ENCODE data around the gene RBM48. TPM values are rescaled to one million over a fixed set of nuclear protein-coding genes. Genes with fewer than 3 reads are reported as not detected.

Gene RBM48
- total RNA-seq, 1 experiment from 2014 or later, result 8.2 TPM

GRCh38 chr7:92557808-92558362, 29.3 kb downstream of the RBM48 start:
- no peak for TF ChIP-seq CTCF (IDR thresholded peaks at IDR 0.05; ENCODE audit: unreplicated experiment)
- CTCF ChIA-PET, result no interaction called here
- Mint-ChIP-seq H3K4me3 (ENCODE audit: low read depth, unreplicated experiment) (no peak overlapping the region), H3K9me3 (ENCODE audit: low read depth, unreplicated experiment) (no peaks in the 10 kb centered on the region), H3K27me3 (ENCODE audit: unreplicated experiment) (no peaks in the 10 kb centered on the region), H3K4me1 (ENCODE audit: low read depth, unreplicated experiment) (no peaks in the 10 kb centered on the region), H3K36me3 (ENCODE audit: insufficient read depth, unreplicated experiment) (peaks cover 22% of the 10 kb centered on the region), H3K27ac (ENCODE audit: unreplicated experiment) (no peak overlapping the region)
- intact Hi-C loops (cut with micrococcal nuclease; ENCODE audit: unreplicated experiment), result no loop called here
- DNase-seq, result no peak
- BruUV-seq (replicated peaks), result no TSS peak

GRCh38 chr7:92560602-92561001, 32.0 kb downstream of the RBM48 start:
- no peak for TF ChIP-seq CTCF (IDR thresholded peaks at IDR 0.05; ENCODE audit: unreplicated experiment)
- intact Hi-C loops (cut with micrococcal nuclease; ENCODE audit: unreplicated experiment), result no loop called here

GRCh38 chr7:92563345-92563744, 34.8 kb downstream of the RBM48 start:
- no TSS peak for BruUV-seq (replicated peaks)
- TF ChIP-seq CTCF (IDR thresholded peaks at IDR 0.05; ENCODE audit: unreplicated experiment), result no peak
- H3K4me3 Mint-ChIP-seq (ENCODE audit: low read depth, unreplicated experiment), result no peak overlapping the region
- no peaks in the 10 kb centered on the region for H3K9me3 Mint-ChIP-seq (ENCODE audit: low read depth, unreplicated experiment)
- DNase-seq, result no peak
- CTCF ChIA-PET, result no interaction called here
- no peaks in the 10 kb centered on the region for H3K4me1 Mint-ChIP-seq (ENCODE audit: low read depth, unreplicated experiment)
- H3K27me3 Mint-ChIP-seq (ENCODE audit: unreplicated experiment), result no peaks in the 10 kb centered on the region
- intact Hi-C loops (cut with micrococcal nuclease; ENCODE audit: unreplicated experiment), result no loop called here
- peaks cover 42% of the 10 kb centered on the region for H3K36me3 Mint-ChIP-seq (ENCODE audit: insufficient read depth, unreplicated experiment)
- H3K27ac Mint-ChIP-seq (ENCODE audit: unreplicated experiment), result peak overlapping the region; percentile 3

More at GRCh38 chr7:92560602-92561001, 32.0 kb downstream of the RBM48 start:
- no peak overlapping the region for H3K4me3 Mint-ChIP-seq (ENCODE audit: low read depth, unreplicated experiment)
- H3K27ac Mint-ChIP-seq (ENCODE audit: unreplicated experiment), result no peak overlapping the region
- H3K36me3 Mint-ChIP-seq (ENCODE audit: insufficient read depth, unreplicated experiment), result peaks cover 42% of the 10 kb centered on the region
- no peaks in the 10 kb centered on the region for H3K9me3 Mint-ChIP-seq (ENCODE audit: low read depth, unreplicated experiment)
- CTCF ChIA-PET, result no interaction called here
- no peaks in the 10 kb centered on the region for H3K4me1 Mint-ChIP-seq (ENCODE audit: low read depth, unreplicated experiment)
- no peaks in the 10 kb centered on the region for H3K27me3 Mint-ChIP-seq (ENCODE audit: unreplicated experiment)
- DNase-seq, result no peak
- BruUV-seq (replicated peaks), result no TSS peak

- TF ChIP-seq CTCF (IDR thresholded peaks at IDR 0.05; ENCODE audit: unreplicated experiment), result no peak
- Mint-ChIP-seq H3K27ac (ENCODE audit: unreplicated experiment) (no peak overlapping the region), H3K27me3 (ENCODE audit: unreplicated experiment) (no peaks in the 10 kb centered on the region), H3K4me3 (ENCODE audit: low read depth, unreplicated experiment) (no peak overlapping the region), H3K9me3 (ENCODE audit: low read depth, unreplicated experiment) (no peaks in the 10 kb centered on the region), H3K4me1 (ENCODE audit: low read depth, unreplicated experiment) (no peaks in the 10 kb centered on the region), H3K36me3 (ENCODE audit: insufficient read depth, unreplicated experiment) (peaks cover 40% of the 10 kb centered on the region)
- intact Hi-C loops (cut with micrococcal nuclease; ENCODE audit: unreplicated experiment), result no loop called here
- DNase-seq, result no peak
- CTCF ChIA-PET, result no interaction called here
- no TSS peak for BruUV-seq (replicated peaks)
These were observed 38.9 kb downstream of the RBM48 start for GRCh38 chr7:92567460-92567859.

All from Calu3 (cell line).